SW480 (cell line): Measurements from ENCODE around the gene SYS1.
A peak's percentile ranks its signal among the peaks of the same experiment; 100 is the strongest.

Experiments
- DNase-seq: peaks from one replicate; pipeline ENCODE4 v3.0.0-alpha.2; 2016; ENCODE audit warnings: low spot score

Gene SYS1

DNA sequence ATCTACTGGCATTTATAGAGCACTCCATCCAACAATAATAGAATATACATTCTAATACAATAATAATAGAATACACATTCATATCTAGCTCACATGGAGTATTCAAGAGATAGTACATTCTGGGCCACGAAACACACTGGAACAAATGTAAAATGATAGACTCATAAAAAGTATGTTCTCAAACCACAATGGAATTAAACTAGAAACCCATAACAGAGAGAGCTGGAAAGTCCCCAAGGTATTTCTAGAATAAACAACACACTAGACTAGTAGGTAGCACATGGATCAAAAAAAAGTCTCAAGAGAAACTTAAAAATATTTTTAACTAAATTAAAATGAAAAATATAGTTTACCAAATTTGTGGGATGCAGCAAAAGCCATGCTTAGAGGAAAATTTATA is 24.3 kb downstream of the SYS1 start:
- no peak for DNase-seq

GRCh38 chr20:45390931-45391330 is 28.0 kb downstream of the SYS1 start:
- no peak for DNase-seq

DNA sequence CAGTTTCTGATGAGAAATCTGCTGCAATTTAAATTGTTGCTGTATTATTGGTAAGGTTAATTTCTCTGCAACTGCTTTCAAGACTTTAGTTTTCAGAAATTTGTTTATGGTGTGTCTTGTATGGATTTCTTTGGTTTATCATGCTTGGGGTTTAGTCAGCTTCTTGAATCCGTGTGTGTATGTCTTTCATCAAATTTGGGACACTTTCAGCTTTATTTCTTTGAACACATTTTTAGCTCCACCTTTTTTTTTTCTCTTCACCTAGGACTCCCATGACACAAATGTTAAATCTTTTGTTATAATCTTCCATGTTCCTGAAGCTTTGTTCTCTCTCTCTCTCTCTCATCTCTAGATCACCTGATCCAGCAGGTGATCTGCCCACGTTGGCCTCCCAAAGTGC is 28.6 kb downstream of the SYS1 start:
- DNase-seq, result no peak

GRCh38 chr20:45392733-45393132 is 29.8 kb downstream of the SYS1 start:
- DNase-seq, result peak; percentile 23

- no peak for DNase-seq
Observed at GRCh38 chr20:45394221-45395113, 31.5 kb downstream of the SYS1 start.

DNA sequence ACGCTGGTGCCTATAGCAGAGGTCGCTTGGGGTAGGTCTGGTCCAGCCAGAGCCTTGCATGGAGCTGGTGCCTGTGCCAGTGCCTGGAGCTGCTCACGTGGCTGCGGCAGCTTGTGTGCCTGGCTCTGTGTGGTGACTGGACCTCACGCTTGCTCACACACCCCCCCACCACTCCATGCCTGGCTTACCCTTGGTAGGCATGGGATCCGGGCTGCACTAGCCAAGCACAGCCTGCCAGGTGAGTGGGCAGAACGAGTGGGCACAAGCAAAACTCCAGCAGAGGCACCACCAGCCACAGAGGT is 32.1 kb downstream of the SYS1 start:
- DNase-seq, result no peak

GRCh38 chr20:45399018-45399417 is 36.1 kb downstream of the SYS1 start:
- no peak for DNase-seq

DNA sequence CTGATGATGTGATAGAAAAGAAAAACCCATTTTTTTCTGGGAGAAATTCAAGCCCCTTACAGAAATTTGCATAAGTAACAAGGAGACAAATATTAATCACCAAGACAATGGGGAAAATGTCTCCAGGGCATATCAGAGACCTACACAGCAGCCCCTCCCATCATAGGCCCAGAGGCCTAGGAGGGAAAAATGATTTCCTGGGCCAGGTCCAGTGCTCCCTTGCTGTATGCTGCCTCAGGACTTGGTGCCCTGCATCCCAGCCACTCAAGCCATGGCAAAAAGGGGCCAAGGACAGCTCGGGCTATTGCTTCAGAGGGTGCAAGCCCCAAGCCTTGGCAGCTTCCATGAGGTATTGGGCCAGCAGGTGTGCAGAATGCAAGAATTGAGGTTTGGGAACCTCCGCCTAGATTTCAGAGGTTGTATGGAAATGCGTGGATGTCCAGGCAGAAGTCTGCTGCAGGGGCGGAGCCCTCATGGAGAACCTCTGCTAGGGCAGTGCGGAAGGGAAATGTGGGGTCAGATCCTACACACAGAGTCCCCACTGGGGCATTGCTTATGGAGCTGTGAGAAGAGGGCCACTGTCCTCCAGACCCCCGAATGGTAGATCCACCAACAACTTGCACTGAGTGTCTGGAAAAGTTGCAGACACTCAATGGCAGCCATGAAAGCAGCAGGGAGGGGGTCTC is 37.5 kb downstream of the SYS1 start:
- no peak for DNase-seq

DNA sequence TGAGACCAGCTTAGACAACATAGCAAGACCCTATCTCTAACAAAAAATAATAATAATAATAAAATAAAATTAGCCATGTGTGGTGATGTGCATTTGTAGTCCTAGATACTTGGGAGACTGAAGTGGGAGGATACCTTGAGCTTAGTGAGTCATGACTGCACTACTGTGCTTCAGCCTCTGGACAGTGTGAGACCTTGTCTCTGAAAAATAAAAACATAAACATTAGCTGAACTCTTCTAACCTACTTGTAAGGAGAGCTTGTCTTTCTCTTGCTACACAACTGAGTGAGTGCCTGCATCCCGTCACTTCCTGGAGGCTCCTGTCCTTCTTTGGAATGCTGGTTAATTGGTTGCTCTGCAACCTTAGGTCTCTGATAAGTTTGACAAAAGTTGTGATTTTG is 40.0 kb downstream of the SYS1 start:
- DNase-seq, result no peak

DNA sequence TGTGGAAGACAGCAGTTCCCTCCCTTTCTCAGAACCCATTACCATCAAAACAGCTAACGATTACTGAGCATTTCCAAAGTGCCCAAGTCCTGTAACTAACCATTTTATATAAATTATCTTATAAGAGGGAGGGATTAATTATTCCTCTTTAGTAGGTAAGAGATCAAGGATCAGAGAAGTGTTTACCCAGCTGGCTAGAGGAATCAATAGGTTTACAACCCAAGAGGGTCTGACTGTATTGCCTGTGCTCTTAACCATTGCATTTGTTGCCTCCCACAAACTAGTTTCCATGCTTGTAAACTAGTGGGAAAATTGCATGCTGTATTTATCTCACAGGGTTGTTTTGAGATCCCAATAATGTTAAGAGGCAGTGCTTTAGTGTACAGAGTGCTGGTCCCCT is 41.5 kb downstream of the SYS1 start:
- DNase-seq, result no peak

GRCh38 chr20:45405571-45406259 is 42.8 kb downstream of the SYS1 start:
- no peak for DNase-seq

GRCh38 chr20:45406260-45407066 is 43.5 kb downstream of the SYS1 start:
- DNase-seq, result peak; percentile 85

DNA sequence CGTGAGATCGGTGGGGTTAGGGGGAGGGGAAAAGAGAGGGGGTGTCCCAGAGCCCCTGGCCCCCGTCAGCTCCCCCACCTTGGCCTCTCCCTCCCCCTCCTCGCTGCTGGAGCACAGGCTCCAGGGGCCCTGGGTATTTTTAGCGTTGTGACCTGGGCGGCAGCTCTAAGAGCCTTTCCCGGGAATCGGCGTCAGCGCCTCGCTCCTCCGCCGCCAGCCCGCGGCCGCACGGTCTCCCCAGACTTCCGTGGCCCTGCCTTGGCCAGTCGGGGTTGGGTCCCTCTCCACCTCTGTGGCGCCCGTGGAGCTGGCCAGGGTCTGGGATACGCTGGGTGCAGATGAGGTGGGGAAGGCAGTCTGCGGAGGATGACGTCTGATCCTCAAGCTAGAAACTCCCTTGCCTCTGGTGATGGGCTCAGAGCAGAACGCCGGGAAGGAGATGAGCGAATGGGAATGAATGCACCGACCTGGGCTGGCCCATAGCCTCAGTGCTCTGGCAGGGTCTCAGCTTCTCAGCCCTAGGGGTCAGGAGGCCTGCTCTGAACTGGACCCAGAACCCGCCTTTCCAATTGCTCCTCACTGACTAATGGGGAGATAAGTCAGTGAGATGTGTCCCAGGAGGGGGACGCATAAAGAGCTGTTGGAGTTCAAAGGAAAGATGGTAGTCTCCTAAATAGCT is 44.2 kb downstream of the SYS1 start:
- DNase-seq, result peak; percentile 44

GRCh38 chr20:45407783-45408645 is 45.1 kb downstream of the SYS1 start, which contains the start of gene DBNDD2:
TSS of gene DBNDD2 (plus strand) at chr20:45408289. CDS start at chr20:45408468, 179 bp downstream.
- DNase-seq, result no peak

- DNase-seq, result no peak
Observed at GRCh38 chr20:45408646-45409213, 45.8 kb downstream of the SYS1 start.

DNA sequence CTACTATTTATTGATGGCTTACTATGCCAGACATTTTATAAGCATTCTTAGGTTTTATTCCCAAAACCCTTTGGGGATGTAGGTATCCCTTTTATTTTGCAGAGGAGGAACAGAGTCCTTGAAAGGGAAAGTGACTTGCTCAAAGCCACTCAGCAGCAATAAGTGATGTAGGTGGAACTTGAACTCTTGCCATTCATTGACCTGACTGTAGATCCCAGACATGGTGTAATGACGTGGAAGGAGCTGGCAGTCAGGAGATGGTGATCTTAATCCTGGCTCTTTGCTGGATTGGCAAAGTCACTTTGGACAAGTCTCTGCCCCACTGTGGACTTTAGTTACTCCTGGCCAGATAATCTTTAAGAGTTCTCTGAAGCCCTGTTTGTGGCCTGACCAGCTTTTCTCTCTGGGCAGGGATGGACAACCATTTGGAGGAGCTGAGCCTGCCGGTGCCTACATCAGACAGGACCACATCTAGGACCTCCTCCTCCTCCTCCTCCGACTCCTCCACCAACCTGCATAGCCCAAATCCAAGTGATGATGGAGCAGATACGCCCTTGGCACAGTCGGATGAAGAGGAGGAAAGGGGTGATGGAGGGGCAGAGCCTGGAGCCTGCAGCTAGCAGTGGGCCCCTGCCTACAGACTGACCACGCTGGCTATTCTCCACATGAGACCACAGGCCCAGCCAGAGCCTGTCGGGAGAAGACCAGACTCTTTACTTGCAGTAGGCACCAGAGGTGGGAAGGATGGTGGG is 46.7 kb downstream of the SYS1 start:
- DNase-seq, result no peak

- no peak for DNase-seq
Observed at GRCh38 chr20:45410887-45411286, 47.9 kb downstream of the SYS1 start.

GRCh38 chr20:45412653-45413052 is 49.7 kb downstream of the SYS1 start:
- DNase-seq, result no peak

DNA sequence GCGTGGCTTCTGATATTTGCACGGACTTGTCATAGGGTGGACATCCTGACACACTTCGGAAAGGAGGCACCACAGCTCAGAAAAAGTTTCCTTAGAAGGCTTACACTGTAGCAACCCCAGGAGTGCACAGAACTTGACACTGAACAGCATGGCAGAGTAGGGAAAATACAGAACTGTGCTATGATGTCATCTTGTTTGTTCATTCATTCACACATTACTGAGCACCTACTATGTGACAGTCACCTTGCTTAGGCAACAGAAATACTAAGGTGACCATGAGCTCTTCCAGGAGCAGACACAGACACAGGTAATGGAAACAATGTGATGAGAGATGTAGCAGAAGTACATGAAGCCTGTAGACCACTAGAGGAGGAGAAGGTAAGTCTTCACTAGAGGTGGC is 50.5 kb downstream of the SYS1 start:
- no peak for DNase-seq
